GM21447 (cell line): ENCODE data around the gene CCDC34.
"Not testable (repeated sequence)": the region's sequence is repeated elsewhere in the genome, so short reads cannot be mapped to it uniquely, and the experiment has no call there.

Experiments used
- ATAC-seq: cut with Tn5 transposase; IDR thresholded peaks from one replicate; pipeline ENCODE4 v1.9.1; 2021; ENCODE audit not compliant: unreplicated experiment

The CCDC34 gene

DNA sequence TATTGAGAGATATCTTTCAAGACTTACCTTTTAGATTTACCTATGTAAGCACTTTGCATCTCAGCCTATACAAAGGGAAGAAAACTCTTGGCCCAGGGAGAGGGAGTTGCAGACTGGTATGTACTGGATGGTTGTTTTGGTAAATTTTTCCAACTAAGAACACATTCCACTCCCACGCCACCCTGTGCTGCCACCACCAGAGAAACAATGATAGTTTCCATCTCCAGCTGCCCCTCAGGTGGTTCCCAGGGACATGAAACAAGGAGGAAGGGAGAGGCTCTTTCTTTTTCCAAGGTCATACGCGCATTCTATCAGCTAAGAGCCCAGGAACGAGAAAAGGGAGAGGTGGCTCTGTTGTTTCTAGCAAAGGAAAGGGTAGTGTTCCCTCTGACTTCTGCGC lies 34.4 kb downstream of the CCDC34 start:
- no peak for ATAC-seq

DNA sequence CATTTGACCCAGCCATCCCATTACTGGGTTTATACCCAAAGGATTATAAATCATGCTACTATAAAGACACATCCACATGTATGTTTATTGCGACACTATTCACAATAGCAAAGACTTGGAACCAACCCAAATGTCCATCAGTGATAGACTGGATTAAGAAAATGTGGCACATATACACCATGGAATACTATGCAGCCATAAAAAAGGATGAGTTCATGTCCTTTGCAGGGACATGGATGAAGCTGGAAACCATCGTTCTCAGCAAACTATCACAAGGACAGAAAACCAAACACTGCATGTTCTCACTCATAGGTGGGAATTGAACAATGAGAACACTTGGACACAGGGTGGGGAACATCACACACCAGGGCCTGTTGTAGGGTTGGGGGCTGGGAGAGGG lies 36.0 kb downstream of the CCDC34 start:
- ATAC-seq: not testable (repeated sequence)

DNA sequence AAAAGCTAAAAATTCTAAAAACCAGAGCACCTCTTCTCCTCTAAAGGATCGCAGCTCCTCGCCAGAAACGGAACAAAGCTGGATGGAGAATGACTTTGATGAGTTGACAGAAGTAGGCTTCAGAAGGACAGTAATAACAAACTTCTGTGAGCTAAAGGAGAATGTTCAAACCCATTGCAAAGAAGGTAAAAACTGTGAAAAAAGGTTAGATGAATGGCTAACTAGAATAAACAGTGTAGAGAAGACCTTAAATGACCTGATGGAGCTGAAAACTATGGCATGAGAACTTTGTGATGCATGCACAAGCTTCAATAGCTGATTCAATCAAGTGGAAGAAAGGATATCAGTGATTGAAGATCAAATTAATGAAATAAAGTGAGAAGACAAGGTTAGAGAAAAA lies 40.8 kb downstream of the CCDC34 start:
- ATAC-seq: not testable (repeated sequence)

DNA sequence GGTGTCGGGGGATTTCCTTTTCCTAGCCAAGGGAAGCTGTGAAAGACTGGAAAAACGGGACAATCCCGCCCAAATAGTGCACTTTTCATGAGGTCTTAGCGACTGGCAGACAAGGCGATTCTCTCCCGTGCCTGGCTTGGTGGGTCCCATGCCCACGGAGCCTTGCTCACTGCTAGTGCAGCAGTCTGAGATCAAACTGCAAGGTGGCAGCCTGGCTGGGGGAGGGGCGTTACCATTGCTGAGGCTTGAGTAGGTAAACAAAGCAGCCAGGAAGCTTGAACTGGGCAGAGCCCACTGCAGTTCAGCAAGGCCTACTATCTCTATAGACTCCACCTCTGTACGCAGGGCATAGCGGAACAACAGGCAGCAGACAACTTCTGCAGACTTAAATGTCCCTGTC lies 41.7 kb downstream of the CCDC34 start:
- not testable (repeated sequence) for ATAC-seq

DNA sequence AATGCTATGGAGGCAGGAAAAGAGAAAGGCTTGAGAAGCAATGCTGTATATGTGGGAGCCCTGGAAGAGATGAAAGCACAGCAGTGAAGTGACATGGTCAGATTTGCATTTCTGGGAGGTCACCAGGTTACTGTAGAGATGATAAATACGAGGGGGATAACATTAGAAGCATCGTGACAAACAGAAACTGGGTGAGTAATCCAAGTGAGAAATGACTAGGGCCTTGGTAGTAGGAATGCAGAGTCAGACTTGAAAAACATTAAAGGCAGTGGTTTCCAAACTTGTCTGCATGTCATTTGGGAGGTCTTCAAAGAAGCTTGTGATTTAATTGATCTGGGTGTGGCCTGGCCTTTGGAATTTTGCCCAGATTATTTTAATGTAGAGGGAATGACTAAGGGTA lies 43.9 kb downstream of the CCDC34 start:
- peak; percentile 99 for ATAC-seq

DNA sequence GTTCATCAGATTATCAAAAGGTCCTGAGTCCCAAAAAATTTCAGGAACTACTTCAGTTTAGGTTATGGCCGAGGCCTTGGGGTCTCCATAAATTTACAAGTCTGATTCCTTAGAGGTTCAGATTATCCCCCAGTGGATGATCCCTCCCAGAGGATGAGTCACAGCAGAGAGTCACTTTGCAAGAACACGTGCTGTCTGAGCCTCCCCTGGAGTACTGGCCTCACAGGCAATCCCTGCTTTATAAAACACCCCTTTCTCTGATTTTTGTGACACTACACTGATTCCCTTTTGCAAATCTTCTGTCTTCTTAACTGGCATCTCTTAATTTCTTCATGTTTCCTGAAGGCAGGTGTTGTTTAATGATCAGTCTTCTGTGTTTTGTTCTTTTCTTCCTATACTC lies 45.3 kb downstream of the CCDC34 start:
- ATAC-seq: no peak

DNA sequence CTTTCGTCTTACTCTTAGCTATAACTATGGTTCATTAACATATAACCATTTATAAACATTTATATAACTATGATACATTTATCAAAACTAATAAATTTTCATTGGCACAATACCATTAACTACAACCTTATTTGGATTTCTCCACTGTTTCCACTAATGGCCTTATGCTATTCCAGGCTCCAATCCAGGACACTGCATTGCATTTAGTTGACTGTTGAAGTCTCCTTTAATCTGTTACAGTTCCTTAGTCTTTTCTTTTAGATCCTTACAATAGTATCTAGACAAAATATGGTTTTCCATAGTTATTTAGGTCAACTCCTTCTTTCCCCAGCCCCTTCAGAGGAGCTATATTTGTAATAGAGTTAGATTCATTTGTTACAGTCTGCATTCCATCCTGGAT lies 47.2 kb downstream of the CCDC34 start:
- ATAC-seq: no peak

DNA sequence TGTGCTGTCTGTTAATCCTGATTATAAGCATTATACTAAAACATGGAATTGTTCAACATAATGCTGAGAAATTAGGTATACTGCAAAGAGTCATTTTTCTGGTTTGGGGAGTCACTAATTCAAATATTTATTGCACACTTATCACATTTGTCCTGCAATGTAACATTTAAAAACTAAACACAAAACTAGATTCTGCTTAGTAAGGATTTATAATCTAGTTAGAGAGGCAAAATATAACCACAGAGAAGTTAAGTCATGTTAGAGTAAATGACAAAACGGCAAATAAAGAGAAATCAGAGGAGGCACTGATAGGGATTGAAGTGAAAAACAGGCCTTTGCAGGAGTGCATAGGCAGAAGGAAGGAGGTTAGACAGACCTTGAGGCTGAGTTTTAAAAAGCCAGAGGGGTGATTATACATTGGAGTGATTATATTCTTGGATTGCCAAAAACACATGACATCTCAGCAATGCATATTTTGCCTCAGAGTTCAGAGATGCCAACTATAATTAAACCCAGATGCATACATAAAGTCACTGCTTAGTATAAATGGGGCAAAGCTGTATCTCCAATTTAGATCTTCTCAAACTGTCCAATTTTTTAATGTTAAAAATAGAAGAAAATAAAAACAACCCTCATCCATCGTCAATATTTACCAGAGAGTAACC lies 49.7 kb downstream of the CCDC34 start:
- ATAC-seq: no peak

DNA sequence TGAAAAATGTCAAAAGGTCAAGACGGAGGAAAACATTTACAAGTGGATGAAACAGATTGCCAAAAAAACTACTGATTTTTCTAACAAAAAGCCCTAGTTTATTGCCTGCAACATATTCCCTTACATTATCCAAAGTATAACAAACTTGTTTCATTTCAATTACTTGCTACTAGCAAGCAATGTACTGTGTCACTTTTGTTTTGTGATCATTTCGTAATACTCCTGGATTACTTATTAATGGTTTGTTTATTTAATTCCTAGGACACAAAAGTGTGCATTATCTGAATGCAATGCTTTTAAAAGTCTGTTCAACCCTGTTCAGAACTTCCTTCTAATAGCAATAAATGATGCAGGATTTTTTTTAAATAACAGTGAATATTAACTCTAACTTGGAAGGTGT lies 50.9 kb downstream of the CCDC34 start:
- ATAC-seq: no peak

DNA sequence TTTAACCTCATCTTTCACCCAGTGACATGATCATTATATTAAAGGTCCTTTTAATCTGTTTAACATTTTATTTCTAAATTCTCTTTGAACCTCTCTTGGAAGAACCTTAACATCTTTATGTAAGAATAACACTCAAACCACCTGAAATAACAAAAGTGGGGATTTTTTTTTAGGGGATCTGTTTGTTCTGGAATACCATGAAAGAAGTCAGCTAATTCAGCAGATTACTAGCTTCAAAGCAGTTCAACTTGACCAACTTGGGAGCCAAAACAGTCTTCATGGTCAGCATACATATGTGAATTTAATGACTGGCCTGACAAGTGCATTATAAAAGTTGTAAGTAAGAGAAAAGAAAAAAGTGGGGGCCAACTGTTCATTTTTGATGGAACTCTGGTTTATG lies 52.3 kb downstream of the CCDC34 start:
- no peak for ATAC-seq

DNA sequence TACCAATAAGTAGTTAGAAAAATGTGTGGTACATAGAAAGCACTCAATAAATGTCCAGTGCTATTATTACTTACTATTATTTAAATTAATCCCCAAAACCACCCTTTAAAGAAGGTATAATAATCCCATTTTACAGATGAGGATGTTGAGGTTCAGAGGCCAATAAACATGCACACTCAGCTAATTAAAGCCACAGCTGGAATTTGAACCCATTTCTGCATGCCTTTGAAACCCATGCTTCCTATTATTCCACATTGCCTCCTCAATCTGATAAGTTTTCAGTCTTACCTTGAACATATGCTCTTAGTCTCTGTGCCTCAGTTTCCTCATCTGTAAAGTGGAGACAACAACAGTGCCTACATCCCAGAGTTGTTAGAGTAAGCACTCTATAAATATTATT lies 52.8 kb downstream of the CCDC34 start:
- ATAC-seq: no peak

DNA sequence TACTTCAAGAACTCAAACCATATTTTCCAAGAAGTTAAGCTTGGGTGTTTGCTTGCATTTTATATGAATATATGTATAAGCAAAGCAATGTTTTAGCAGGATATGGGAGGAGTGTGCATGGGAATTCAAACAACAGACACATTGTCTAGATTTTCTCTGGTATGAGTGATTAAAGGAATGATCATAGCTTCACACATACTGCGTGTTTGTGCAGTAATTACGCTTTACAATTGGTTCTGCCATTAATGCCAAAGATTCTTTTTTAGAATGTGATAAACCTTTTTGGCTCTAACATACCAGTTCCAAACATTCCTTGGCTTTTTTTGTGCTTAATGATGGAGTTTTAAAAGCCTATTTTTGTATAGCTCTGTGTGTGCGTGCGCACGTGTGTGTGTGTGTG lies 54.0 kb downstream of the CCDC34 start:
- ATAC-seq: no peak

DNA sequence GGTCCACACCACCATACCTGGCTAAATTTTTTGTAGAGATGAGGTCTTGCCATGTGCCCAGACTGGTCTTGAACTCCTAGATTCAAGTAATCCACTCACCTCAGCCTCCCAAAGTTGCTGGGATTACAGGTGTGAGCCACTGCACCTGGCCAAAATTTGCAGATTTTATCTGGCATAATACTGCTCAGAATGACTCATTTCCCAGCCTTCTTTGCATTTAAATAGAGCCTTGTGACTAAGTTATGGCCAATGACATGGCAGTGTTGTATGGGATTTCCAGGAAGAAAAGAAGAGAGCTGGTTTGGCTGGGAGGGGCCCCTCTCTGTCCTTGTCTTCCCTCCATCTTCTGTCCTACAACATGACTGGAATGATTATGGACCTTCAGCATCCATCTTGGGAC lies 55.8 kb downstream of the CCDC34 start:
- ATAC-seq: no peak

DNA sequence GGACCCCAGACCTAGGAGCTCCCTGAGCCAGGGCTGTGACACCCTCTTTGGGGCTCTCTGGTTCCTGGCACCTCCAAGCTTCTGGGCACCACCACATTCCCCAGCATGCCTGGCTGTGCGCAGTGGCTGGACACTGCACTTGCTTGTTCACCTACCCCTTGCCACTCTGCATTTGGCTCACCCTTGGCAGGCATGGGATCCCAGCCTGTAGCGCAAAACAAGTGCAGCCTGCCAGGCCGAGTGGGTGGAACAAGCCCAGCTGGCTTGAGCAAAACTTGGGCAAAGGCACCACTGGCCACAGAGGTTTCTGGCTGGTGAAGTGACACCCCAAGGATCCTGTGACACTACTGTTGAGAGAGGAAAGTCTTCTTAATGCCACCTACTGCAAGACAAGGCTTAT lies 57.3 kb downstream of the CCDC34 start:
- no peak for ATAC-seq

DNA sequence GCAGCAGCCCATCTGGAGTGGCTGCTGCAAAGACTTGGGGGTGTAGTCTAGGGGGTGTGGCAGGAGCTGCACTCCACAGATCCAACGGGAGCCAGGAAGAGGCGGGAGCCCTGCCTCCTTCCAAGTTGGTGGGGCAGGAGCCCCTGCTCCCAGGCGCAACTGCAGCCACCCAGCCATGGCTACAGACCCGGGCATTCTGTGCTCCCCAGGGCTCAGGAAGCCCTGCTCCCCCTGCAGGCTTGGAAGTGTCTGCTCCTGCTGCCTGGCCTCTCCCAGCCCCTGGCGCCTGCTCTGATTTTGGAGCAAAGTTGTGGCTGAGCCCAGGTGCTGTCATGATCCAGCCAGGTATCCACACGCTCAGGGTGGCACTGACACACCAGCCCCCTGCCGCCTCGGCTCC lies 58.5 kb downstream of the CCDC34 start:
- ATAC-seq: no peak

DNA sequence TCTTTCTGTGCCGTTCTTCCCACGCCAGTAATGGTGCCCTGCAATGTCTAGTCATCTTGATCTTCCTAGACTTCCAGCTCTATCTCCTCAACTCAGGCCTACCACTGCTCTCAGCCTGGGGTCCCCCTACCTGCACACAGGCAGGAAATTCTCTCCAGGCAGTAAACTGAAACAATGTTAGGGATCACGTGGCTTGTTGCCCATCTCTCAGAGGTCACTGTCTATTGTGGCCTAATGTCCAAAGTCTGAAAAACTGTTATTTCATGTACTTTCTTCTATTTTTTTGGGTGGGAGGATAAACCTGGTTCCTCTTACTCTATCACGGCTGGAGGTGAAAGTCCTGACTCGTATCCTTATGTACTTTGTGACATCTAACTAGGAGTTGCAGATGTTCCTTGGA lies 59.1 kb downstream of the CCDC34 start:
- ATAC-seq: no peak

DNA sequence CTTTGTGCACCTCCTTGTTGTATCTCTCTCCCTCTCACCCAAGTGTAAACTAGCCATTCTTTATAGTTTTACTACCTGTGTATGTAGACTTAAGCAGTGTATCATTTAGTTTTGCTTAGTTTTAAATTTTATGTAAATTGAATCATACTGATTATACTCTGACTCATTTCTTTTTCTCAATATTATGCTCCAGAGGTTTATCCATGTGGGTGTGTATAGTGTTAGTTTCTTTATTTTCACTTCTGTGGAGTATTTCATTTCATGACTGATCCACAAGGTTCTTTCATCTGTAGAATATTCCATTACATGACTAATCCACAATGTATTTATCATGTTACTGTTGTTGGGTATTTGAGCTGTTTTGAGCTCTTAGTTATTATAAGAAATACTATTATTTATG lies 62.0 kb downstream of the CCDC34 start:
- no peak for ATAC-seq

DNA sequence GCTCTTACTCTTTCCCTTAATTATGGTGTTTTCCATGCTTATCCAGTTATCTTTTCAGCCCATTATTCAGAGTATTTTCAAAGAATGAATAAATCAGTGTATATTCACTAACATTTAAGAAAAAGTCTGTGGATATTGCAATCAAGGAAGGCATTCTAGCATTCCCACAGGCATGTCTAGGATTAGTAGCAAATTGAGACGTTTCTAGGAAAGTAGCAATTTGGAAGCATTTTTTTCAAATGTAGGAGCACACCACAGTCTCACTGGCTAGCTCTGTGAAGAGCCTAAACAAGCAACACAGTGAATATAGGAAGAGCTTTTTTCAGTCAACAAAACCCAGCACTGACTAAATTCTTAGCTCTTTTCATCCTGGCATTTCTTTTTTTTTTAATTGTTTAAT lies 65.4 kb downstream of the CCDC34 start:
- no peak for ATAC-seq

DNA sequence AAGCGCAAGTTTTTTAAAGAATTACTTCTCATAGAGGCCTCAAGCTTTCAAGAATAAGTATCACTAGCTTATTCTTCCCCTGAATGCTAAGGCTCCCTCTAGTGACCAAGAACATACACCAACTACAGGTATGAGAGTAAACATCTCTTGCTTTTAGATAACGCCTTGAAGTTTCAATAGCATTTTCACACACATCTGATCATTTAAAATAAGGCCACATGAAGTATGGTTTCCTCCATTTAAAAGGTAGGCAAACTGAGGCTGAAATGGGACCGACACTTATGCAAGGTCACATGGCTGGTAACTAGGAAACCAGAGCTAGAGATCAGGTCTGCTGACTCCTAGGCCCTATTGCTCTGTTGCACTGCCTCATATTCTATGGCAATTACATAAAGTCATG lies 66.5 kb downstream of the CCDC34 start:
- ATAC-seq: peak; percentile 70

DNA sequence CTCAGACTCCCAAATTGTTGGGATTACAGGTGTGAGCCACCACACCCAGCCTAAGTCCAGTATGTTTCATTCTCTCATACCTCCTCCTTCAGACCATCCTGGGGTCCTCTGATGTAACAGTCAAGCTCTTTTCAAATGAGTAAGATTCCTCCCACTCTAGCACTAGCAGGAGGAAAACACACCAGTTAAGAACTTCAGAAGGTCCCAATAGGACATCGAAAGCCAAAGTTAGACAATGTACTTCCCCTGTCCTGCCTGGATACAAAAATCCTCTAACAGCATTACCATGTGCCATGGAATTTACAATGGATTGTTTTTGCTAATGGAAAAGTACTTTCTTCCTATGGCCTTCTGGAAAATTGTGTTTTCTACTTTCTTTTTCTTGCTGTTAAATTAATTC lies 67.1 kb downstream of the CCDC34 start:
- no peak for ATAC-seq

DNA sequence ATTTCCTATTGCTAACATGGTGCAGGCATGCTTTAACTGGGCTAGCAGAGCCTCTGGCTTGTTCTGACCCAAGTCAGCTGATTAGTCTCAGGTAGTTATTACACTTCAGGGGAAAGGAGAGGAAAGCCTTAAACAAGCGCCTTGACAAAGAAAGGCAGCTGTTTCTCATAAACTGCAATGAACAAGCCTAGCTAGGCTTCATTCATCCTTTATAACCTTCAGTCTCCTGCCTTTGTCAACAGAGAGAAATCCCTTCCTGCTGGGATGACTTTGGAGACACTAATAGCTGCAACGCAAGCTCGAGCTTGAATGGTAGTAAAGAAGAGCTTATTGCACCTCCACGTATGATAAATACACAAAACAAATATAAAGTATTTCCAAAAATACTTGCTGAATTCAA lies 68.4 kb downstream of the CCDC34 start:
- no peak for ATAC-seq

DNA sequence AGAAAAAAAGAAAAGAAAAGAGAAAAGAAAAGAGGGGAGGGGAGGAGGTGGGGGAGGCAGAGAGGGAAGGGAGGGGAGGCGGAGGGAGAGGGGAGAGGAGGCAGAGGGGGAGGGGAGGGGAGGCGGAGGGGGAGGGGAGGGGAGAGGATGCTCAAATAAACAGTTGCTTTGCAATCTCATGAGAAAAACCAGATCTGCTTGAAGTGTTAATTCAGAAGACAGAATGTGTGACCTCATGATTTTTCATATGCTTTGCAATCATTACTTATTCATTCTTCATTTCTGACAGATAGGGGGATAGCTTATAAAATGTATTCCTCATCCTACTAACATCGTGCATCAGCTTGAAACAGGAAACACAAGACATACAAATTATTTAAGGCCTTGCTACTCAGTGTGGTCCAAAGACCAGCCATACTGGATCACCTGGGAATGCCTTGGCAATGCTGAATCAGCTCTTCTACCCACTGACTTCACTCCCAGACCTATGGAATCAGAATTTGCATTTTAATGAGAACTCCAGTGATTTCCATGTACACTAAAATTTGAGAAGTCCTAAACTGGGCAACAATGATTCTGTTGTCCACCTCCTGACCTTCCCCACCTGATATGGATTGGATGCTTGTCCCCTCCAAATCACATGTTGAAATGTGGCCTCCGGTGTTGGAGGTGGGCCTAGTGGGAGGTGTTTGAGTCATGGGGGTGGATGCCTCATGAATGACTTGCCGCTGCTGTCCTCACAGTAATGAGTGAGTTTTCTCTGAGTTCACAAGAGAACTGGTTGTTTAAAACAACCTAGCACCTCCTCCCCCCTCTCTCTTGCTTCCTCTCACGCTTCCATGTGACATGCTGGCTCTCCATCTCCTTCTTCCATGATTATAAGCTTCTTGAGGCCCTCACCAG lies 69.2 kb downstream of the CCDC34 start:
- ATAC-seq: no peak

DNA sequence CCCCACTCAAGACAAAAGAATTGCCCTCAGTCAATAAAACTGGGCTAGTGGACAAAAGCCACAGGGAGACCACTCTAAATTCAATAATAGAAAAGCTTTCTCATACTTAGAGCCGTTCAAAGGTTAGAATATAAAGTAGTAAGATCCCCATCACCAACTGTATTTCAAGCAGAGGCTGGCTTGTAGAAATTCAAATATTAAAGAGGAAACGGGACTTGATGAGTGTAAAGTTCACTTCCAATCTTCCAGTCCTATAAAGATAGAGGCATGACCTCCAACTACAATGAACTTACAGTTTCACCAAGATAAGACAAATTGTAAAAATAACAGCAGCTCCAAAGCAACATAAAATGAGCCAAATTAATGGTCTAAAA lies 70.4 kb downstream of the CCDC34 start:
- no peak for ATAC-seq
